Stimulated activated CD8-positive, alpha-beta memory T cell treated with anti-CD3 and anti-CD28 coated beads, Interleukin-7, amount 100 ng/mL, for 1 hour (primary cell): ENCODE results near the gene LBH.

Experiments used
- DNase-seq, 2 donors: peaks; one replicate each; pipeline ENCODE4 v3.0.0-alpha.2; 2020; ENCODE audit warnings: low read depth in 2 of 2

LBH gene

GRCh38 chr2:30273574-30273929 lies 42.2 kb downstream of the LBH start:
- DNase-seq = no peak

DNA sequence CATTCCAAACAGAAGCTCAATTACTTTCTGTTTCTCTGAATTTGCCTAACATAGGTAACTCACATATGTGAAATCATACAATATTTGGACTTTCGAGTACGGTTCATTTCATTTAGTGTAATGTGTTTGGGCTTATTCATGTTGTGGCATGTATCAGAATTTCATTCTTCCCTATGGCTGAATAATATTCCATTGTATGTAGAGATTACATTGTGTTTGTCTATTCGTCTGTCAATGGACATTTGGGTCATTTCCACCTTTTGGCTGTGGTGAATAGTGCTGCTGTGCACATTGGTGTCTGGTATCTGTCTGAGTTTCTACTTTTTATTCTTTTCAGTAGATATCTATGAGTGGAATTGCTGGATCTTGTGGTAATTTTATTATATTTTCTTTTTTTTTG lies 43.9 kb downstream of the LBH start:
- no peak for DNase-seq

GRCh38 chr2:30276455-30276911 lies 45.1 kb downstream of the LBH start:
- DNase-seq = no peak

- DNase-seq = no peak
These were observed 46.2 kb downstream of the LBH start for GRCh38 chr2:30277582-30277981.

DNA sequence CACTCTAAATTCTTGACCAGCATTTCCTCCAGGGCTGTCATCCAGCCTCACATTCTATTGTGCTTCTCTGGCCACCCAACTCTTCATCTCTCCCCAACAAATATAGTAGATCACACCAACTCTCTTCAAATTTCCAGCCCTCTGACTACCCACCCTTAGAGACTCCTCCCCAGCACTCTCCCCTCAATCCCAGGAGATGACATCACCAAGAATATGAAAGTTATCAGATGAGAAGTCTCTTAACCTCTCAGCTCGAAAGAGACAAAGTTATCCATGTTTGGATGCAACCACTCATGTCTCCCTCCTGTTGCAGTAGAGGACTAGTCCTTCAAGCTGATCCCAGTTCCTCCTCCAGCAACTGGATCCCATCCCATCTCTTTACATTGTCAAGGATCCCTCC lies 47.1 kb downstream of the LBH start:
- DNase-seq = no peak

GRCh38 chr2:30280596-30281434 lies 49.5 kb downstream of the LBH start:
- DNase-seq = no peak

DNA sequence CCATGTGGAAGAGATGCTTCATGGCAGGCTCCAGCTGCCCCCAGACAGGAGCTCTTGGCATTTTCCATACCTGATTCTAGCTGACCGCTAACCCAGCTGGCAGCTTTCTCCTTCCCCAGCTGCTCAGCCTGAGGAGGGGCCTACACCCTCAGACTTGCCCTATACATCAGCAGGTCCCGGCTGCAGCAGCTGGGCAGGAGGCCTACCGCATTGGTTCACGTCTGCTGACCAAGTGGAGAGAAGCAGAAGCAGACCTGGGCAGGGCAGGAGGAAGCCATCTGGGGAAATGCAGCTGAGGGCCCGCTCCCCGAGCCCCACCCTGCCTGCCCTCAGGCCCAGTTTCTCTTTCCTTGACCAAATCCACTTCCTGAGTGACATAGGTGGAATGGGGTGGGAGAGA lies 50.7 kb downstream of the LBH start:
- no peak for DNase-seq

- no peak for DNase-seq
These were observed 51.4 kb downstream of the LBH start for GRCh38 chr2:30282721-30283120.

- no peak for DNase-seq
These were observed 52.7 kb downstream of the LBH start for GRCh38 chr2:30283931-30284565.

DNA sequence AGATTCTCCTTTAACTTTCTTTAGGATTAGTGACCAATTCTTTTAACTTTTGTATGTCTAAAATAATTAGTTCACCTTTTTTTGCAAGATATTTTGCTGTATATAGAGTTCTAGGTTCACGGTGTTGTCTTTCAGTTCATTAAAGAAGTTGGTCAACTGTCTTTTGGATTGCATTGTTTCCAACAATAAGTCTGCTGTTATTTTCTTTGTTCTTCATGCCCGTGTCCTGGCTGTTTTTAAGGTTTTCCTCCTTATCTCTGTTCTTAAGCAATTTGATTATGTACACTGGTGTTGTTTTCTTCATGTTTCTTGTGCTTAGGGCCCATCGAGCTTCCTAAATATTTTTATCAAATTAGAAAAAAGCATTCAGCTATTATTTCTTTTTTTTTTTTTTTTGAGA lies 54.4 kb downstream of the LBH start:
- no peak for DNase-seq

- no peak for DNase-seq
These were observed 56.0 kb downstream of the LBH start for GRCh38 chr2:30287190-30287840.

GRCh38 chr2:30287857-30288513 lies 56.7 kb downstream of the LBH start:
- DNase-seq = no peak

- no peak for DNase-seq
These were observed 57.2 kb downstream of the LBH start for GRCh38 chr2:30288561-30288960.

GRCh38 chr2:30293303-30293921 lies 62.1 kb downstream of the LBH start:
- DNase-seq = no peak

GRCh38 chr2:30294133-30294532 lies 62.8 kb downstream of the LBH start:
- no peak for DNase-seq

DNA sequence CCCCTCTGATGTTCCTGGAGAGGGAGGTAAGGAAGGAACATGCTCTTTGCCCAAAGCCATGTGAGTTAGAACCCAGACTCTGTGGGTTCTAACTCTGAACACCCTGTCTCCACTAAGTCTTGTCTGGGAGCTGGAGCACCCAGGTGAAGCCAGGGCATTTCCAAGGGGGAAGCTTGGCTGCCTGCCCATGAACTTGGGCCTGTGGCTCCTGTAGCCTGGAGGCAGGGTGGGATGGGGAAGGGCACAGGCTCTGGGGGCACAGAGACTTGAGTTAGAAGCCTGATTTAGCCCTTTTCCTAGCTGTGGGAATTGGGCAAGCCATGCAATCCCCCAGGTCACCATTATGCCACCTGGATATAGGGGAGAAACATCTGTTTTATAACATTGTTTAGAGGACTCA lies 65.2 kb downstream of the LBH start:
- no peak for DNase-seq

GRCh38 chr2:30298302-30298701 lies 67.0 kb downstream of the LBH start:
- no peak for DNase-seq

- no peak for DNase-seq
These were observed 68.8 kb downstream of the LBH start for GRCh38 chr2:30300122-30300455.

- DNase-seq = no peak
These were observed 69.3 kb downstream of the LBH start for GRCh38 chr2:30300456-30301221.

DNA sequence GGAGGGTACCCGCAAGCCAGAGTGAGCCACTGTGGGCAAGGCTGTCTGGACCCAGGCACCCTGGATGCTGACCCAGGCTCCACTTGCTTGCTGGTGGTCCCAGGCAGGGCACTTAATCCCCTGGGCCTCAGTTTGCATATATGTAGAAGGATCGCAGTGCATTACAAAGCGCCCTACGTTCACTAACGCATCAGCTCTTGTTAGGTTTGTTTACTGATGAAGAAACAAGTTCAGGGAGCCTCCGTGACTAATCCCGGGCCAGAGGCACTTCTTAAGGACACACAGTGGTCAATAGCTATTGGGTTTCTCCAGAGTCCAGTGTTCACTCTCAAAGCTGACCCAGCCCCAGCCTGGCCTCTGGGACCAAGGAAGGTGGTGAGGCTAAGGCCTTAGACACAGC lies 70.2 kb downstream of the LBH start:
- DNase-seq = no peak

DNA sequence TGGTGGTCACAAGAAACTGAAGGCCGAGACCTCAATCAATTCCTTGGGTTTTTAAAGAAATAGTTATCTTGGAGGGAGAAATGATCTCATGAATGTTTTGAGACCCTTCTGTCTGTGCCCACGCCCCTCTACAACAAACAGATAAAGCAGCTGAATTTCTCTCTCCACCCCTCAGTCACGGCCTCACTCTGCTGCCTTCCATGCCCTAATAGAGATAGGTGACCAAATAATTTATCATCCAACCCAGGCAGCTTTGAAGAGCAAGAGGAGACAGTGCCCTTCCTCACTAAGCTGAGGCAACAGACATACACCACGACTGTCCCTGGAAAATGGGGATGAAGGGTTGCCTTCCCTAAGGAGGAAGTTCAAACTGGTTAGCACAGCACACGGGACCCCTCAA lies 71.2 kb downstream of the LBH start:
- DNase-seq = no peak
